ENCODE measurements around the gene SEMA4C.
"Not testable (repeated sequence)": the region's sequence is repeated elsewhere in the genome, so short reads cannot be mapped to it uniquely, and the experiment has no call there.

DNA sequence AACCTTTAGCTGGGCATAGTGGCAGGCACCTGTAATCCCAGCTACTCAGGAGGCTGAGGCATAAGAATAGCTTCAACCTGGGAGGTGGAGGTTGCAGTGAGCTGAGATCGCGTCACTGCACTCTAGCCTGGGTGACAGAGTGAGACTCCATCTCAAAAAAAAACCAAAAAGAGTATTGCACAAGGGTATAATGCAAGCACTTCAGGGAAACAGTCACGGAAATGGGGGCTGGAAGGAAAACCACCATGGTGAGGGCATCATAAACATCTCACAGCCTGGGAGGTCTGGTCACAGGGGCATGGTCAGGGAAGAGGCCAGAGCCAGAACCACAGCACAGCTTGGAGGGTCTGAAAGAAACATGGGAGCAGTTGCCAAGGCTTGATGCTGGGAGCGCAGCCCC, 6.8 kb downstream of the SEMA4C start:
- TF ChIP-seq POLR2A (IDR thresholded peaks at IDR 0.05; ENCODE audit: low read depth, low read length); TAF1 (IDR thresholded peaks at IDR 0.05; ENCODE audit: borderline replicate concordance, low read depth, low read length): not testable (repeated sequence)
